ENCODE data around the gene PARS2. TPM values are rescaled to one million over a fixed set of nuclear protein-coding genes. Genes with fewer than 3 reads are reported as not detected.

The PARS2 gene
- total RNA-seq, 1 experiment from 2014 or later = 9.6 TPM

- TF ChIP-seq POLR2AphosphoS5 (IDR thresholded peaks at IDR 0.05; ENCODE audit: low read depth, low read length) (no peak), CEBPB (IDR thresholded peaks at IDR 0.05; ENCODE audit: low read depth) (no peak), JUND (IDR thresholded peaks at IDR 0.05) (no peak), RAD21 (IDR thresholded peaks at IDR 0.05; ENCODE audit: low read depth) (no peak), ZFX (IDR thresholded peaks at IDR 0.05) (no peak), CBX3 (IDR thresholded peaks at IDR 0.05; ENCODE audit: low read depth) (no peak), EGR1 (IDR thresholded peaks at IDR 0.05; ENCODE audit: low read depth) (no peak), TCF7L2 (IDR thresholded peaks at IDR 0.05; ENCODE audit: borderline replicate concordance, extremely low read depth, insufficient read depth, insufficient read length) (no peak), POLR2A (IDR thresholded peaks at IDR 0.05; ENCODE audit: borderline replicate concordance, extremely low read depth, insufficient read depth, insufficient read length) (no peak)
- TF ChIP-seq, protein P1, sequence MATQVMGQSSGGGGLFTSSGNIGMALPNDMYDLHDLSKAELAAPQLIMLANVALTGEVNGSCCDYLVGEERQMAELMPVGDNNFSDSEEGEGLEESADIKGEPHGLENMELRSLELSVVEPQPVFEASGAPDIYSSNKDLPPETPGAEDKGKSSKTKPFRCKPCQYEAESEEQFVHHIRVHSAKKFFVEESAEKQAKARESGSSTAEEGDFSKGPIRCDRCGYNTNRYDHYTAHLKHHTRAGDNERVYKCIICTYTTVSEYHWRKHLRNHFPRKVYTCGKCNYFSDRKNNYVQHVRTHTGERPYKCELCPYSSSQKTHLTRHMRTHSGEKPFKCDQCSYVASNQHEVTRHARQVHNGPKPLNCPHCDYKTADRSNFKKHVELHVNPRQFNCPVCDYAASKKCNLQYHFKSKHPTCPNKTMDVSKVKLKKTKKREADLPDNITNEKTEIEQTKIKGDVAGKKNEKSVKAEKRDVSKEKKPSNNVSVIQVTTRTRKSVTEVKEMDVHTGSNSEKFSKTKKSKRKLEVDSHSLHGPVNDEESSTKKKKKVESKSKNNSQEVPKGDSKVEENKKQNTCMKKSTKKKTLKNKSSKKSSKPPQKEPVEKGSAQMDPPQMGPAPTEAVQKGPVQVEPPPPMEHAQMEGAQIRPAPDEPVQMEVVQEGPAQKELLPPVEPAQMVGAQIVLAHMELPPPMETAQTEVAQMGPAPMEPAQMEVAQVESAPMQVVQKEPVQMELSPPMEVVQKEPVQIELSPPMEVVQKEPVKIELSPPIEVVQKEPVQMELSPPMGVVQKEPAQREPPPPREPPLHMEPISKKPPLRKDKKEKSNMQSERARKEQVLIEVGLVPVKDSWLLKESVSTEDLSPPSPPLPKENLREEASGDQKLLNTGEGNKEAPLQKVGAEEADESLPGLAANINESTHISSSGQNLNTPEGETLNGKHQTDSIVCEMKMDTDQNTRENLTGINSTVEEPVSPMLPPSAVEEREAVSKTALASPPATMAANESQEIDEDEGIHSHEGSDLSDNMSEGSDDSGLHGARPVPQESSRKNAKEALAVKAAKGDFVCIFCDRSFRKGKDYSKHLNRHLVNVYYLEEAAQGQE (IDR thresholded peaks at IDR 0.05; ENCODE audit: low read depth) = no peak
- CTCF ChIA-PET = no interaction called here
- no peaks in the 10 kb centered on the region for H3K27me3 ChIP-seq (ENCODE audit: insufficient read depth, low read length)
- intact Hi-C loops (cut with micrococcal nuclease) = no loop called here
- peak overlapping the region; percentile 97 to 98 for H3K4me3 ChIP-seq (replicated peaks in 1 of 2; ENCODE audit: low read depth in 1 of 2, low read length in 2 of 2)
- H3K36me3 ChIP-seq (ENCODE audit: control insufficient read depth in 1 of 2, insufficient read depth in 2 of 2, low read length in 2 of 2) = peaks cover 14 to 16% of the 10 kb centered on the region in 2 experiments; a peak in 3 of 4 replicates
- no peak overlapping the region for H2AFZ ChIP-seq (ENCODE audit: low read depth, low read length, poor library complexity, severe bottlenecking)
- POLR2A ChIA-PET = no interaction called here
- BruUV-seq (replicated peaks) = no TSS peak
- no peaks in the 10 kb centered on the region for H3K9me2 ChIP-seq (ENCODE audit: insufficient read depth)
- H3K4me2 ChIP-seq (ENCODE audit: low read length) = peak overlapping the region; percentile 86
- H3K27ac ChIP-seq (ENCODE audit: low read depth, low read length) = peak overlapping the region; percentile 65
- DNase-seq (ENCODE audit: low read depth, low spot score) = no peak
- peak; percentile 12 for ATAC-seq
- H3K4me1 ChIP-seq (ENCODE audit: control insufficient read depth in 1 of 2, insufficient read depth in 2 of 2, low read length in 2 of 2) = peaks cover 8 to 14% of the 10 kb centered on the region in 2 experiments; a peak in 3 of 4 replicates
- no peaks in the 10 kb centered on the region for H3K9me3 ChIP-seq (ENCODE audit: control insufficient read depth in 1 of 2, insufficient read depth in 1 of 2, low read depth in 1 of 2, low read length in 2 of 2)
- H3K9ac ChIP-seq (ENCODE audit: low read length) = peak overlapping the region; percentile 91
- H3K79me2 ChIP-seq (ENCODE audit: insufficient read depth, low read length) = peaks cover 46% of the 10 kb centered on the region
- H4K20me1 ChIP-seq (ENCODE audit: insufficient read depth) = no peaks in the 10 kb centered on the region
- RAD21 ChIA-PET (ENCODE audit: low non-redundant PET in 1 of 2, low total read pairs in 2 of 2, uncharacterized antibody in 2 of 2, unreplicated experiment in 2 of 2) = no interaction called here
Measured at GRCh38 chr1:54716299-54717047, 47.9 kb downstream of the PARS2 start.
